Effector memory CD4-positive, alpha-beta T cell (primary cell): ENCODE data around the gene TMA7.

Source experiments
- DNase-seq, 3 donors: peaks; one replicate each; pipeline ENCODE4 v3.0.0-alpha.2; 2020
- H3K27ac ChIP-seq: 2 replicates; pipeline ENCODE4 v1.7.0; 2013; ENCODE audit warnings: mild to moderate bottlenecking, low read length, moderate library complexity; ENCODE audit not compliant: insufficient read depth, poor library complexity, severe bottlenecking
- H3K27me3 ChIP-seq: replicated peaks from 2 replicates; pipeline ENCODE4 v1.7.0; 2013; ENCODE audit warnings: mild to moderate bottlenecking, low read length; ENCODE audit not compliant: insufficient read depth, control insufficient read depth, poor library complexity, severe bottlenecking
- H3K36me3 ChIP-seq: 2 replicates; pipeline ENCODE4 v1.7.0; 2013; ENCODE audit warnings: mild to moderate bottlenecking, low read length, moderate library complexity; ENCODE audit not compliant: control insufficient read depth, insufficient read depth
- H3K4me1 ChIP-seq: 2 replicates; pipeline ENCODE4 v1.7.0; 2013; ENCODE audit warnings: low read length, mild to moderate bottlenecking; ENCODE audit not compliant: control insufficient read depth, insufficient read depth, poor library complexity, severe bottlenecking
- H3K4me3 ChIP-seq: 2 replicates; pipeline ENCODE4 v1.7.0; 2013; ENCODE audit warnings: low read length, low read depth, mild to moderate bottlenecking; ENCODE audit not compliant: insufficient read depth, poor library complexity, severe bottlenecking
- H3K9me3 ChIP-seq: 2 replicates; pipeline ENCODE4 v1.7.0; 2013; ENCODE audit warnings: mild to moderate bottlenecking, low read length, moderate library complexity; ENCODE audit not compliant: control insufficient read depth

TMA7 gene

DNA sequence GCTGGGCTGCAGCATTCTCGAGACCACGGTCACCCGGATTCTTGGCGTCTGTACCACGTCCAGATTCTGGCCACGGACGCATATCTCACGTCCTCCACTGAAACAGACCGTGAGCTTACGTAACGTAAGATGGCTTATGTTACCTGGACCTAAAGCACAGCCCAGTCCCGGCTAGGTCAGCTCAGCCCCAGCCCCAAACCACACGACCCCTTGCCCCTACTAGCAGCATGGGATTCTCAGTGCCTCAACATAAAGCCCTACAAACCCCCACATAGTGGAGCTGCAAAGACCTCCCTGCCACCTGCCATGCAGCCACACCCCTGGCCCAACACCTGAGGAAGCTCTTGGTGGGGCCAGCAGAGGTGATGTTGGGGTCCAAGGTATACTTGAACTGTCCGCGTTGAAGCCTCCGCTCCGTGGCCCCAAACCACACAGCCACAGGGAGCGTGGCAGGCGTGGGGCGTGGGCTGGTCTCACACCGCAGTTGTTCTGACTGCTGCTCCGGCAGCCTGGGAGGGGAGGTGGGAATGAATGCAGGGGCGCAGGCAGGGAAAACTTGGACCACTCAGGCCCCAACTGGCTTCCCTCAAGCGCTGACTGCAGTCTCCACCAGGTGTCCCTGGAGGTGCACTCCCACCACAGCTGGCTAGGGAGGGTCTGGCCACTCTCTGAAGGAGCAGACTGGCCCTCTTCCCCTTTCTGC lies 24.7 kb upstream of the TMA7 start:
- no peak overlapping the region for H3K27ac ChIP-seq
- H3K4me3 ChIP-seq = no peak overlapping the region
- no peaks in the 10 kb centered on the region for H3K27me3 ChIP-seq
- no peaks in the 10 kb centered on the region for H3K4me1 ChIP-seq
- no peaks in the 10 kb centered on the region for H3K9me3 ChIP-seq
- DNase-seq = no peak
- no peaks in the 10 kb centered on the region for H3K36me3 ChIP-seq

DNA sequence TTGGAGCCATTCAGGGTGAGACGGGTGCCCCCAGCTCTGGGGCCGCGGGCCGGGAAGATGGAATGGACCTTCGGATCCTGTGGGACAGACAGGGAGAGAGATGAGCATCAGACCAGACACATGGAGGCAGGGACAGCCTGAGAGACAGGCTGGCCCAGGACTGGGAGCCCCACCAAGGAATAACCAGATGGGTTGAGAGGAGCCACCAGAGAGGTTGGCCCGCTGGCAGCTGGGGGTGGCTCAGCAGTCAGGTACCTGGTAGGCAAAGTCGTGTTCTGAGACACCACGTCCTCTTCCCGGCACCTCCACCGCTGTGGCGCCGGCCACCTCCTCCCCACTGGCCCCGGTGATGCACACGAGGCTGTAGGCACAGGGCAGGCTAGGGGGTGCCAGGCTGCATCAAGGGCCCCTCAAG lies 24.0 kb upstream of the TMA7 start:
- Histone ChIP-seq H3K9me3 (no peaks in the 10 kb centered on the region), H3K27me3 (no peaks in the 10 kb centered on the region), H3K27ac (no peak overlapping the region), H3K4me3 (no peak overlapping the region), H3K4me1 (no peaks in the 10 kb centered on the region), H3K36me3 (no peaks in the 10 kb centered on the region)
- DNase-seq = no peak

GRCh38 chr3:48416546-48416945 lies 23.5 kb upstream of the TMA7 start:
- Histone ChIP-seq H3K4me1 (no peaks in the 10 kb centered on the region), H3K27ac (no peak overlapping the region), H3K27me3 (no peaks in the 10 kb centered on the region), H3K9me3 (no peaks in the 10 kb centered on the region), H3K36me3 (no peaks in the 10 kb centered on the region), H3K4me3 (no peak overlapping the region)
- no peak for DNase-seq

DNA sequence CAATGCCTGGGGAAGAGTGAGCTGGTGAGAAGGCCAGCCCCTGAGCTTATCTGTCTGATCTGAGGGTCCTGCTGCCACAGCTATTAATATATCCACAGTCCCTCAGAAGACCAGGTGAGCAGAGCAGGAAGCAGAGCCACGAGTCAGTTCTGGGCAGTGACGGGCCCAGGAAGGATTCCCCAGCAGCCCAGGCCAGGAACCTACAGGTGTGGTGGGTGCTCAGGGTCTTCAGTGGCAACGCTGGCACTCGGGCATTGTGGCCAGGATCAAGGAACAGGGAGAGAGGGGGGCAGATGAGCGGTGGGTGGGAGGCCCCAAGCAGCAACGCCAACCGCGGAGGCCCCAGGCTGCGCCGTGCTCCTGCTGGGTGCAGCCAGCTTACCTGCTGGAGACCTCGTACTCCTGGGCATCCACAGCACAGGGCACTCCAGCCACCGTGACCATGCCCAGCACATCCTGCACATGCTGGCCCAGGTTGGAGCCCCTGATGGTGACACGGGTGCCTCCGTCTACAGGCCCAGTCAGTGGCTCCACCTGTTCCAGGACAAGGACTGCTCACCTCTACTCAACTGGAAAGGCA lies 22.4 kb upstream of the TMA7 start:
- no peaks in the 10 kb centered on the region for H3K4me1 ChIP-seq
- H3K4me3 ChIP-seq = no peak overlapping the region
- H3K27me3 ChIP-seq = no peaks in the 10 kb centered on the region
- H3K9me3 ChIP-seq = no peaks in the 10 kb centered on the region
- no peak overlapping the region for H3K27ac ChIP-seq
- H3K36me3 ChIP-seq = no peaks in the 10 kb centered on the region
- no peak for DNase-seq

DNA sequence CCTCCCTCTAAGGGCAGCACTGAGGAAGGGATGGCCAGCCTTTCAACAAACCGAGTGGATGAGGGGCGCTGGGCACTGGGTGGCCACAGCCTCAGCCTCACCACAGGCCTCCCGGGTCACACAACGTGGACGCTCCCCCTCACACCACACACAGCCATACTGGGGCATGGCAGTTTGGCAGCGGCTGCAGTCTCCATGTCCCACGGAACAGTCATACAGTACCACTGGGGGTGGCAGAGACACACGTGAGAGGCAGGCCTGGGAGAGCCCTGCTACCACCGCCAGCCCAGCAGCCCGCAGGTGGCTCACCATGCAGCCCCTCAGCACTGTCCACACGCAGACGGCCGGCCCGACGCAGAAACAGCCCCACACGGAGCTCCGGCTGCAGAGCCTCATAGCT lies 21.9 kb upstream of the TMA7 start:
- no peak for DNase-seq
- H3K27me3 ChIP-seq = no peaks in the 10 kb centered on the region
- H3K4me3 ChIP-seq = no peak overlapping the region
- H3K27ac ChIP-seq = no peak overlapping the region
- no peaks in the 10 kb centered on the region for H3K9me3 ChIP-seq
- H3K4me1 ChIP-seq = no peaks in the 10 kb centered on the region
- H3K36me3 ChIP-seq = no peaks in the 10 kb centered on the region

DNA sequence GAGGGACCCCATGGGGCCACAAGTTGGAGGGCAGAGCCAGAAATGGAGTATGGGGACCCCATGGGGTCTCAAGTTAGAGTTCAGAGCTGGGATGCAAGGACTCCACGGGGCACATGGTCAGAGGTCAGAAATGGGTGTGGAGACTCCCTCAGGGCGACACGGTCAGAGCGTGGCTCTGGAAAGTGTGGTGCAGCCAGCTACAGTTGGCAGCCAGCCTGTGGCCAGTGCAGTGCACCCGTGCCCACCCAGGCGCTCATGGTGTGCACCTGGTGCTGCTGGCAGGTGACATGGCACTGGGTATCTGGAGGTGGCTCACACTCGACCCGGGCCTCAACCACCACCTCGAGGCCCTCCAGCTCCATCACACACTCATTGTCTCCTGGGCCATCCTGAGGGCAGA lies 21.4 kb upstream of the TMA7 start:
- Histone ChIP-seq H3K4me3 (no peak overlapping the region), H3K9me3 (no peaks in the 10 kb centered on the region), H3K36me3 (no peaks in the 10 kb centered on the region), H3K27me3 (no peaks in the 10 kb centered on the region), H3K4me1 (no peaks in the 10 kb centered on the region), H3K27ac (no peak overlapping the region)
- DNase-seq = no peak

DNA sequence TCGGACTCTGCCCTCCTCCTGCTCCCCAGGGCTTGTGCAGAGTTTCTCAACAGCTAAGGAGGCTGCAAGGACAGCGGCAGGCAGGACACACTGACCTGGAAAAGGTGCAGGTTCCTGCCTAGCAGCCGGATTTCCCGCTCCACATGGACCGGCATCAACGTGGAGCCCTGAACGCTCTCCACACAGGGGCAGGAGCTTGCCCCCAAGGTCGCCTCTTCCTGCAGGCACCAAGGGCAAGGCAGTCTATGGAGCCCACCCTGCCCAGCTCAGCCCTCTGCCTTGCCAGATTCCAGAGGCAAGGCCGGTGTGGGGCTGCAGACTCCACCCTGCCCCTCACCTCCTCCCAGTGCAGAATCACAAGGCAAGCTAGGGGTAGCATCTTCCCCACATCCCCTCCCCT lies 20.9 kb upstream of the TMA7 start:
- H3K27ac ChIP-seq = no peak overlapping the region
- DNase-seq = no peak
- H3K4me1 ChIP-seq = no peaks in the 10 kb centered on the region
- no peak overlapping the region for H3K4me3 ChIP-seq
- no peaks in the 10 kb centered on the region for H3K36me3 ChIP-seq
- no peaks in the 10 kb centered on the region for H3K27me3 ChIP-seq
- no peaks in the 10 kb centered on the region for H3K9me3 ChIP-seq

- H3K27me3 ChIP-seq = no peaks in the 10 kb centered on the region
- no peaks in the 10 kb centered on the region for H3K4me1 ChIP-seq
- H3K36me3 ChIP-seq = no peaks in the 10 kb centered on the region
- H3K27ac ChIP-seq = no peak overlapping the region
- no peak for DNase-seq
- no peak overlapping the region for H3K4me3 ChIP-seq
- no peaks in the 10 kb centered on the region for H3K9me3 ChIP-seq
These were observed 20.5 kb upstream of the TMA7 start for GRCh38 chr3:48419597-48419996.

DNA sequence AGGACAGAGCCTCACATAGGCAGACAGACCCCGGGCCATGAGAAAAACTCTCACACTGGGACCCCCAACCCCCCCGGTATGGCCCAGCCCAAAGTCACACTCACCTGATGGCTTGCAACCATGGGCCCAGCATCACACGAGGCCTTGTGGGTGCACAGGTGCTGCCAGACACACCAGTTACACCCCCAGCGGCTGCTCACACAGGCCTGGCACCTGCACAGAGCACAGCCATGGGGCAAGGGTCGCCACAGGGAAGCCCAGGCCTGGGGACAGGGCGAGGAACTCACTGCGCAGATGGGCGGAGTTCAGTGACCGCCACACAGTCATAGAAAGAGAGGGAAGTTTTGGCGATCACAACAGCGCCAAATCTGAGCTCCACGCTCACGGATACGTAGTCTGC lies 19.5 kb upstream of the TMA7 start:
- Histone ChIP-seq H3K36me3 (no peaks in the 10 kb centered on the region), H3K4me1 (no peaks in the 10 kb centered on the region), H3K27me3 (no peaks in the 10 kb centered on the region), H3K27ac (no peak overlapping the region), H3K9me3 (no peaks in the 10 kb centered on the region), H3K4me3 (no peak overlapping the region)
- DNase-seq = no peak

GRCh38 chr3:48422272-48422671 lies 17.8 kb upstream of the TMA7 start:
- no peak overlapping the region for H3K4me3 ChIP-seq
- no peaks in the 10 kb centered on the region for H3K36me3 ChIP-seq

More at GRCh38 chr3:48422272-48422671, 17.8 kb upstream of the TMA7 start:
- no peak overlapping the region for H3K27ac ChIP-seq
- no peaks in the 10 kb centered on the region for H3K9me3 ChIP-seq
- H3K4me1 ChIP-seq = no peaks in the 10 kb centered on the region
- DNase-seq = no peak
- H3K27me3 ChIP-seq = no peaks in the 10 kb centered on the region
